GM12873 (cell line): ENCODE measurements around the gene GSAP.

Experiments
- CTCF ChIP-seq: IDR thresholded peaks from 2 replicates; pipeline ENCODE4 v1.5.1; 2012; ENCODE audit warnings: low read depth, mild to moderate bottlenecking, moderate library complexity, low read length, control low read depth; ENCODE audit not compliant: insufficient read depth; ENCODE audit errors: missing control alignments

Gene GSAP

DNA sequence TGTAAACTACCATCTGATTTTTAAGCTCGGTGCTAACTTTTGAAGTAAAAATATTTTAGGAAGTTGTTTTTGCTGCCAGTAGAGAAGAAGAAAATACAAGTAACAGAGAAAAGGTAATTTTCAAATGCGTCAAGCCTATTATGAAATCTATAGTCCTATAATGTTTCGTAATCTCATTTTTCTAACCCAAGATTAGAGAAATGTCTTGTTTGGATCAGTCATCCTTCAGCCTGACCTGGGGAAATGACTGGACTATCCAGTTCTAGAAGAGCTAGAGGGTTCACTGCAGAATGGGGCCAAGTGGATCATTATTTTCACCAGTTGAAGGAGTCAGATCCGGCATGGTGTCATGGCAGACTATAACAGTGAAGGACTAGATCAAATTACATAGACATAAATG lies 153.8 kb downstream of the GSAP start:
- TF ChIP-seq CTCF: no peak
